Sigmoid colon (tissue), 4 donors: ENCODE results near the gene EGR4.

Experiments used
- EP300 ChIP-seq, 4 donors: sonication (generic); formaldehyde crosslinking; IDR thresholded peaks; one replicate each; pipeline ENCODE4 v1.6.1; 2017; ENCODE audit warnings: antibody characterized with exemption in 4 of 4
- POLR2AphosphoS5 ChIP-seq, 4 donors: sonication (generic); formaldehyde crosslinking; IDR thresholded peaks; one replicate each; pipeline ENCODE4 v1.6.1; 2017; ENCODE audit warnings: antibody characterized with exemption in 4 of 4
- TF ChIP-seq, protein P1 (sequence below), 4 experiments: fragments of 450-650 bp in 3 of 4; fragments of 200-600 bp in 1 of 4; IDR thresholded peaks; one replicate each; pipeline ENCODE4 v1.5.1; 2016 to 2019; ENCODE audit warnings: antibody characterized with exemption in 4 of 4, mild to moderate bottlenecking in 3 of 4, moderate library complexity in 2 of 4

GRCh38 chr2:73243884-73244570 is 49.3 kb downstream of the EGR4 start:
- TF ChIP-seq, protein P1, sequence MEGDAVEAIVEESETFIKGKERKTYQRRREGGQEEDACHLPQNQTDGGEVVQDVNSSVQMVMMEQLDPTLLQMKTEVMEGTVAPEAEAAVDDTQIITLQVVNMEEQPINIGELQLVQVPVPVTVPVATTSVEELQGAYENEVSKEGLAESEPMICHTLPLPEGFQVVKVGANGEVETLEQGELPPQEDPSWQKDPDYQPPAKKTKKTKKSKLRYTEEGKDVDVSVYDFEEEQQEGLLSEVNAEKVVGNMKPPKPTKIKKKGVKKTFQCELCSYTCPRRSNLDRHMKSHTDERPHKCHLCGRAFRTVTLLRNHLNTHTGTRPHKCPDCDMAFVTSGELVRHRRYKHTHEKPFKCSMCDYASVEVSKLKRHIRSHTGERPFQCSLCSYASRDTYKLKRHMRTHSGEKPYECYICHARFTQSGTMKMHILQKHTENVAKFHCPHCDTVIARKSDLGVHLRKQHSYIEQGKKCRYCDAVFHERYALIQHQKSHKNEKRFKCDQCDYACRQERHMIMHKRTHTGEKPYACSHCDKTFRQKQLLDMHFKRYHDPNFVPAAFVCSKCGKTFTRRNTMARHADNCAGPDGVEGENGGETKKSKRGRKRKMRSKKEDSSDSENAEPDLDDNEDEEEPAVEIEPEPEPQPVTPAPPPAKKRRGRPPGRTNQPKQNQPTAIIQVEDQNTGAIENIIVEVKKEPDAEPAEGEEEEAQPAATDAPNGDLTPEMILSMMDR (IDR thresholded peaks at IDR 0.05): no peak
- no peak for TF ChIP-seq POLR2AphosphoS5 (IDR thresholded peaks at IDR 0.05)
- no peak for TF ChIP-seq EP300 (IDR thresholded peaks at IDR 0.05)
